Amniotic epithelial cell (primary cell): Measurements from ENCODE around the gene ATP6V1B1.

Experiments used
- DNase-seq: peaks from one replicate; pipeline ENCODE4 v3.0.0-alpha.2; 2010; ENCODE audit warnings: low read depth

Gene ATP6V1B1

DNA sequence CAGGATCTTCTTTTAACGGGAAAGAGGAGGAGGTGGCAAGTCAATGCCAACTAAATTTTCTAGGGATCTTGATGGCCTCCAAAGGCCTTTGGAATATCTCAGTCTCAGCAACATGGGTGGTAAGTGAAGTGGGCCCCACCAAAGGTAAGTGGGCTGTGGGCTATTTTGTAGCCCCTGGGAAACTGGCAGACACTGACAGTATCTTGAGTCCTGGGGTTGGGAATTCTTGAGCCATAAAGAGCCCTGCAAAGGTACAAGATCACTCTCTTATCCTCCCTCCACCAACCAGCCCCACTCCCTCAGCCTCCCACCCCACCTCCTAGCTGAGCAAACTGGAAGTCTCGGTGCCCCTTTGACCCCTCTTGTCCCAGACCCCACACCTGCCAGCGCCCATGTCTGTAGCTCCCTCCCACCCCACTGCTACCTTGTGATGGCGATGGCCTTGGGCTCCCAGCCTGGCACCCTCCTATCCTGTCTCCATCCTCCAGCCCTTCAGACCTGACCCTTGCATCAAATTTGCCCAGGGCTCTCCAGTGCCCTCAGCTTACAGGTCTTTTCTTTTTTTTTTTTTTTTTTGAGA, 8.5 kb downstream of the ATP6V1B1 start:
- no peak for DNase-seq

DNA sequence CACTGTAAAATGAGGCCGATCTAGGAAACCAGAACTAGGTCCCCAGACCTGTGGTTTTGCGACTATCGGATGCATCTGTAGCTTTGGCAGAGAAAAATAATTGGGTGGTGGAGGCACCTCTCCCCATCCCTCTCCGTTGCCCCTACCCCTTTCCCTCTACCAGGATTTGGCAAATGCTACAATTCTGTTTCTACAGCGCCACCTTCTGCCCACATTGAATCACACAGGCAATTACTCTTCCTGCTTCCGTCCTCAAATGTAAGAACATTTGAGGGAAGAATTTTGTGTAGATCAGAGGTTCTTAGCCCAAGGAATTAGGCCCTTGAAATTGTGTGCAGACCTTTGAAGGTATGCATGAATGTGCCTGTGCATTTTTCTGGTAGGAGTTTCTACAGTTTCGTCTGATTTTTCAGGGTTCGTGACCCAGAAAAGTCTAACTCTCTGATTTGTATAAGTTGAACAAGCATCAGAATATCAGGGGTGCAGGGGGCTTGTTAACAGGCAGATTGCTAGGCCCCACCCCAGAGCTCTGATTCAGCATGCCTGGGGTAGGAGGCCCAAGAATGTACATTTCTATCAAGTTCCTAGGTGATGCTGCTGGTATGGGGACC, 11.2 kb downstream of the ATP6V1B1 start:
- DNase-seq, result peak; percentile 41

DNA sequence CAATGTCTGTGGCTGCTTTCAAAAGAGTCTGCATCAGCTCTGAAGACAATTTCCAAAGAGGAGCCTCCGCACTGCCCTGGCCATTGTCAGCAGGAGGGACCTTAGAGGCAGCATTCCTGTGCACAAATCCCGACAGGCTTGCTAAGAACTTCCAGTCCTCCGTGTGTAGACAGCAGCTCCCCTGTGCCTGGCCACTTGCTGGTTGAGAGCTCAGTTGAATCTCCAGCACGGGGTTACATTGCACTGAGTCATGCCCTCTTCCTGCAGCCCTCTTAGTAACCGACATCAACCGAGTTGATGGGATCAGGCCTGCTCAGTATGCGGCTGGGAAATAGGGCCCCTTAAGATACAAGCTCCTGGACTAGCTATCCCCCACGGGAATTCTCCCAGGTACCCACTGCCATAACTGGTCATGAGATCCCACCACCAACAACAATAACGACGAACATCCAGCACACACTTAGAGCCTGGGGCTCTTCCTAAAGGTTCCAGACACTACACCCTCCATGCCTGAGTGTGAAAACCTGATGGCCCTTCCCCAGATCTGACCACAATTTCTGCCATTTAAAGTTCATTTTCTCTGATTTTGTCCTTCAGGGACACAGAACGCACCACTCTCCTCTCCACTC, 12.0 kb downstream of the ATP6V1B1 start:
- DNase-seq, result peak; percentile 51

DNA sequence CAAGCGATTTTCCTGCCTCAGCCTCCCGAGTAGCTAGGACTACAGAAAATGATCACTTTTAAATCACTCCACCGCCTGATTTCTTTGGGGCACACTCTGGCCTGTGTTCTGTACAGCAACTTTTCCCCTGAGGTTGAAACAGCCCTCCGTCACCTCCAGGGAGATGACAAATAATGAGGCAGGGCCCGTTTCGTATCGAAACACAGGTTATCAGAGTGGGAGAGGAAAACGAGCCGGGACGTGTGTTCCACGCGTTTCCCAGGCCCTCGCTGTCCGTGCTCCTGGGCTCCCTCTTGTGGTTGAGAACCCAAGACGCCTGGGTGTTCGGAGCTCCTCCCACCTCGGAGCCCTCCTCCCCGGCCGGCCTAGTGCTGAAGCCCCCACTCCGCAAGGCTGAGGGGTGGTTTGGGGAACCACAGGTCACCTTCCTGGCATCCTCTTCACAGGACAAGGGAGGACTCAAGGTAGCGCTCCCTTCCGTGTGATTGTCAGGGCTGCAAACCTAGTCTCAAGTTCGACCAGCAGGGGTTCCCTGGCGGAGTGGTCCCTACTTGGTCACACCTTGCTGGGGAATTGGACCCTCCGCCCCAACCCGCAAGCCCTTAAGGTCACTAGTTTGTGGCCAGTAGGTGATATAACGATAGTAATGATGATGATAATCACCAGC, 12.8 kb downstream of the ATP6V1B1 start:
- peak; percentile 58 for DNase-seq

DNA sequence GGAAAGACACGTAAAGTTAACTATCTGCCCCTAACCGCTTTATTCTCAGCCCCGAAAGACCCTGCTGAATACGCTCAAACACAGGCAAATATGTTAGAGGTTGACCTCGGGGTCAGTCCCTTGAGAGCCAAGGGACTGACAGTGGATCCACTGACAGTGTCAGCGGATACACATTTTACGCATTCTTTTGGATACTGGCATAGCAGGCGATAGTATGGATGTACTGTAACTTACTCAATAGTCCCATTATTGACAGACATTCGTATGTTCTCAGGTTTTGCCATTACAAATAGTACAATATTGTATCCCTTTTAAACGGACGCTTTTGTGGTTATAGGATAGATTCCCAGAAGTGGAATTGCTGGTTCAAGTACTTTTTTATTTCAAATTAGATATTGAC, 13.4 kb downstream of the ATP6V1B1 start:
- no peak for DNase-seq

DNA sequence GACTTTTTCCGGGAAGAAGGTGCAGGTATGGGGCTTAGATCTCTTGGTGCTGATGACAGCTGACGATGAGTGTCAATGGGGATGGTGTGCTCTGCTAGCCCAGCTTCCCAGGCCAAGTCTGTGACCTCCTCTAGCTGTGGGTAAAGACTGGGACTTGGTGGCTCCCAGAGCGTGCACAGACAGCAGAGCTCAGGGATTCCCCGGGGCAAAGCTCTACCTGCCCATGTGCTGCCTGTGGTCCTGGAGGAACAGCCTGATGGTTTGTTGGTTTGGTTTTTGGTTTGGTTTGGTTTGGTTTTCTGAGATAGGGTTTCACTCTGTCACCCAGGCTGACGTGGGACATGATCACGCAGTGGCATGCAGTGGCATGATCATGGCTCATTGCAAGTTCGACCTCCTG, 19.2 kb downstream of the ATP6V1B1 start:
- no peak for DNase-seq

DNA sequence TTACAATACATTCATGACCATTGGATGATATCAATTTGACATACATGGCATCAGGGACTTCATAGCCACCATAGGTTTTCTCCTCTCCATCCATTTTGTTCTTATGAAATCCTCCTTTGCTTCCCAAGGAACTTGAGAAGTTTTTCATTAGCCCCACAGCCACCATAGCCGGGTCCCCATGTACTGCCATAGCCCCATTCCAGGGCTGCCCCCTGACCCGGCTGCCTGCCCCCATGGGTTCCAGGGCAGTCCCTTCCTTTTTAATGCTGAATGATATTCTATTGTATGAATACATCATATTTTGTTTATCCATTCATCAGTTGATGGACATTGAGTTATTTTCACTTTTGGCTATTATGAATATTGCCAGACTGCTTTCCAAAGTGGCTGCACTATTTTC, 20.4 kb downstream of the ATP6V1B1 start:
- DNase-seq, result no peak

DNA sequence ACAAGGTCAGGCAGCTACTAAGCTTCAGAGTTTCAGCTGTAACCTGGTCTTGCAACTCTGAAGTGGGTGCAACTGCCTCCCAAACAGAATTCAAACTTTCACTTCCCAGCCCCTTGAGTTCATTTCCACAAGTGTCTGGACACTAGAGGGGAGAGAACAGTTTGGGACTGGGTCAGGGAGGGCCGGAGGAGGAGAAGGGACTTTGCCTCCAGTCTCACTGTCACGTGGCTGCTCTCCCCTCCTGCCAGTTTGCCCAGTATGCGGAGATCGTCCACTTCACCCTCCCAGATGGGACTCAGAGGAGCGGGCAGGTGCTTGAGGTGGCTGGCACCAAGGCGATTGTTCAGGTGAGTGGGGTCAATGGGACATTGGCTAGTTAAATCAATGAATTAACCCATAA, 22.1 kb downstream of the ATP6V1B1 start:
- no peak for DNase-seq

DNA sequence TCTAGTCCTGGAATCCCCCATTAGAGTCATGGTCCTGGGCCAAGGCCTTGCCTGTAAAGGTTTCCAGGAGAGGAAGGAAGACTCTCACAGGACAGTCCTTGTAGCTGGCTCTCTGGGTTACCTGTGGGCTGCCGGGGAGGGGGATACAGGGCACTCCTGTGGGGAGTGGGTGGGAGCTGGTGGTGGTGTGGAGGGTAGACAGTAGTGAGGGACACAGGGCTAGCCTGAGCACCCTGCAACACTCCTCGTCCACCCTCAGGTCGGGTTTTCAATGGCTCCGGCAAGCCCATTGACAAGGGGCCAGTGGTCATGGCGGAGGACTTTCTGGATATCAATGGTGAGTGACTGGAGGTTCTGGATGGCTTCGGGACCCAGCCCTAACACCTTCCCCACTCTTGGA, 23.1 kb downstream of the ATP6V1B1 start:
- no peak for DNase-seq

DNA sequence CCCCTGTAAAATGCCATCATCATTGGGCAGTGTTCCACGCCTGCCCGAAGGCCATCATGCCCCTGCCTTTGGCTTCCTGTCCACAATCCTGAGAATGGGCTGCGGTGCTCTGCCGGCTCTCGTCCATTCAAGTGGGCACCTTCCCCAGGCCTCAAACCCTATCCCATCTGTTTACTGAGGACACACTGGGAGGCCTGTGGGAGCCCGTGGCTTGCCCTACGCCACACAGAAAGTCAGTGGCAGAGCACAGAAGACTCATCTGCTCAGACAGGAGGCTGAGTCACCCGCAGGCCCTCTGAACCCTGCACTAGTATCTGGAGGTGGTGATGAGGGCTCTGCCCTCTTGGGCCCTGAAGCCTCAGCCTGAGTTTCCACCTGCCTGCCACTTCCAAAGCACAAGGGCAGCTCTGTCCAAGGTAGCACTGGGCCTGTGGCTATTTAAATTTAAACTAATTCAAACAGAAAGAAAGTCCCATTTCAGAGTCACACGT, 23.6 kb downstream of the ATP6V1B1 start:
- no peak for DNase-seq

DNA sequence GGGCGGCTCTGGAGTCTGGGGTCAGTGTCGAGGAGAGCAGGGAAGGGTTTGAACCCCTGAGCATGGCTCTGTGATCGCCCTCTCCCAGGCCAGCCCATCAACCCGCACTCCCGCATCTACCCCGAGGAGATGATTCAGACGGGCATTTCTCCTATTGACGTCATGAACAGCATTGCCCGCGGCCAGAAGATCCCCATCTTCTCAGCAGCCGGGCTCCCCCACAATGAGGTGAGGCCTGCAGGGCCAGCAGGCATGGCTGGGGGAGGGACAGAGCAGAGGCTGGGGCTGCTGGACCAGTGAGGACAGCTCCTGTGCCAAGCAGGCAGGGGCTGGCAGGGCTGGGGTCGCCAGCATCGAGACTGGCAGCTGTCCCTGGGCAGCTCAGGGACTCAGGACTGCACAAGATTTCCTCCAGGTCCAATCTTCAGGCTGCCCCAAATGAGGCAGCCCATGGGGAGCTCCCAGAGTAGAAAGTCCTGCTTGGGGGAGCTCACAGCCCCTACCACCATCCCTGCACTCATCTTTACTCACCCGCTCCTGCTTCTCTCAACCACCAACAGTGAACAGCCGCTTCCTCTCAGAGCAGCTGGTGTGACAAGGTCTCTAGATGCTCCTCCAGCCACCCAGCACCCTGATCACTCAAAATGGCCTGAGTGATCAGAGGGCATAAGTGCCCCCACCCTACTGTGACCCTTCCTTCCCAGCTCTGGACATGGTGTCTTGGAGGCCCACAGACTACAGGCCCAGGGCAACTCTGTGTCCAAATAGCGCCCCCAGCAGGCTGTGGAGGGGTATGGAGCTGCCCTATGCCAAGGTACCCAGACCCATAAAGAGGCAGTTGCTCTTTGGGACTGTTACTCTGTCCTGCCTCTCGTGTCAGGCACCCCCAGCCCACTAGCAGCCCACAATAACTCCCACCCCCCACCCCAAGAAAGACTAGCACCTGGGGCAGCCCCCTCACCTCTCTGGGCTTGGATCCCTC, 24.4 kb downstream of the ATP6V1B1 start:
- no peak for DNase-seq

DNA sequence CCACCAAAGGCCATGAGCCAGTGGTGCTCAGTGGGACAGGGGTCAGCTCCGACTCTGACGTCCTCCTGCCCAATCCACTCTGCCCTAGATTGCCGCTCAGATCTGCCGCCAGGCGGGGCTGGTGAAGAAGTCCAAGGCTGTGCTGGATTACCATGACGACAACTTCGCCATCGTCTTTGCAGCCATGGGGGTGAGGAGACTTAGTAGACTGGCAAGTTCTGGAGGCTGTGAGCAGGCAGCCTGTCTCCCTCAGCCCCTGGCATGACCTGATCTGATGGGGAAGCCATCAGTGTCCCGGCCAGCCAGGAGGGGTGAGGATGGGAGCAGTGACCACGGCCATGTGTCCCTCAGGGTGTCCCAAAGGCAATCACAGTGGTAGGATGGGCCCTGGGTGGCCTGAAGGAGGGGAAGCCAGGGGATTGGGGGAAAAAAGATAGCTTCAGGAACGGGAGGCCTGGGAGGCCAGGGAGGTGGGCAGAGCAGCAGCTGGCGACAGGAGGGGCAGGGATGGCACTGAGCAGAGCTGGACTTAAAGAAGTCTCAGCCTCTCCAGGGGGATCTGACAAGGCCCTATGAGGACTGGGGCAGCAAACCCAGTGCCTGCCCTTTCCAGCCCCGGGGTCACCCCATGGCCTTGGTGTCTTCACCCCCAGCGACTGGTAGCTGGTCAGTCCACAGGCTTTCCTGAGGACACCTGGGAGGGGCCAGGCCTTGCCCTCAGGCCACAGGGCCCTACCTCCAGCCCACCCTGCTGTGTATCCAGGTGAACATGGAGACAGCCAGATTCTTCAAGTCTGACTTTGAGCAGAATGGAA, 25.3 kb downstream of the ATP6V1B1 start:
- no peak for DNase-seq

DNA sequence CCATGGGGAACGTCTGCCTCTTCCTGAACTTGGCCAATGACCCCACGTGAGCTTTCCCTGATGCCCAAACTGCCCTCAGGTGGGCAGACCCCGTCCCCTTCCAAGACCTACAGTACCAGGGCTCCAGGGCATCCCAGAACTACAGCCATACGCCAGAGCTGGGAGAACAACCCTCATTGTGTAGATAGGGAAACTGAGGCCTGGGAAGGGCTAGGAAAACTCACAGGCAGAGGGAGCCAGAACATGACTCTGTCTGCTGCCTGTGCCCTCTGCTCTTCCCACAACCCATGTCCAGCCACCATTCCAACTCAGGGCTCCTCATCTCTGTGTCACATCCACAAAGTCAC, 25.9 kb downstream of the ATP6V1B1 start:
- DNase-seq, result no peak

DNA sequence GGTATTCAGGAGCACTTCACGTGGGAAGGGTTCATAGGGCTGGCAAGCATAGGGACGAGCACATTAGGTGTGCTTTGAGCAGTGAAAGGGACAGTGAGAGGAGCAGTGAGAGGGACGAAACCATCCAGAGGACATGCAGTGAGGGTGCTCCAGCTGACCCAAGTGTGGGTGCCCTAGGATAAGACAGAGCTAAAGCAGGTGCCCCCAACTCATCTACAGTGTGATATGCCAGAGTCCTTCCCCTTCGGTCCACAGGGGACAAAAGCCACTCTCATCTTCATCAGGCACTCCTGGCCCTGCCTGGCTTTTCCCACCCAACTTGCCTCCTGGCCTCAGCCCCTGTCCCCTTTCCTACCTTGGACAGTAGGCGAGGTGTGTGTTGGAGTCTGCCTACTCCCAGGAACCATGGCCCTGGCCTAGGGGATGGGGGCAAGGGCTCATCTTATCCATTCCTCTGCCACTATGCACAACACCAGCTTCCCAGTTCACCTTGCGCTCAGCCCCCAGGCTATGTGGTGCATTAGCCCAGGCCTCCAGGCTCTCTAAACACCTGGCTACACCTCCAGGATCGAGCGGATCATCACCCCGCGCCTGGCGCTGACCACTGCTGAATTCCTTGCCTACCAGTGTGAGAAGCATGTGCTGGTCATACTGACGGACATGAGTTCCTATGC, 26.6 kb downstream of the ATP6V1B1 start:
- DNase-seq, result no peak

DNA sequence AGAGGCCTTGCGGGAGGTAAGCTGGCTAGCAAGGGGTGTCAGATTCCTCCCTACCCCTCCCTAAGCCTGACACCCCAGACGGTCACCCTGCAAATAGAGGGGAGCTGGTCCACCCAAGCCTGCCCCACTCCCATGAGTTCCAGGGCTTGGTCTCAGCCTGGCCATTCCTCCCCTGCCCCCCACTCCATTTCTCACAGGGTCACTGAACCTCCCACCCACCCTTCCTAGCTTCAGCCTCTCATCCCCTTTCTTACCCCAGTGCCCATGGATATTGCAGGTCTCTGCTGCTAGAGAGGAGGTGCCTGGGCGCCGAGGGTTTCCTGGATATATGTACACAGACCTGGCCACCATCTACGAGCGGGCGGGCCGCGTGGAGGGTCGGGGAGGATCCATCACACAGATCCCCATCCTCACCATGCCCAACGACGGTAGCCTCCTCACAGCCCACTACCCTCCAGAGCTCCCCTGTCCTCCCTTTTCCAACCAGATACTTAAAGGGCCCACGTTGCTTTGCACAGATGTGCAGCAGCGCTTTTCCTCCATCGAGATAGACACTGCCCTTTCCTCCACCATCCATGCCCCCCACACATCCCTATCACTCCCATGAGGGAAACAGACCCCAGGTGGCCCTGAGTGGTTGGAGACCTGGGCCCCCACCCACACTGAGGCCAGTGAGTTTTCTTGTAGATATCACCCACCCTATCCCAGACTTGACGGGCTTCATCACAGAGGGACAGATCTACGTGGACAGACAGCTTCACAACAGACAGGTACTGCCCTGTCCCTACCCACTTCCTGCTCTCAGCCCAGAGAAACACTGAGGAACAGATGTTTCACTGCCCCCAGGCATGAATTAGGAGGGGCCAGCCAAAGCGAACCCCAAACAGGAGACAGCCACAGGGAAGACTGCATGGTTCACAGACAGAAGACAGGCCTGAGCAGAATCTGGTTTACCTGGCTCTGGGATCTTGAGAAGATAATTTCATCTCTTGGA, 27.5 kb downstream of the ATP6V1B1 start:
- no peak for DNase-seq

DNA sequence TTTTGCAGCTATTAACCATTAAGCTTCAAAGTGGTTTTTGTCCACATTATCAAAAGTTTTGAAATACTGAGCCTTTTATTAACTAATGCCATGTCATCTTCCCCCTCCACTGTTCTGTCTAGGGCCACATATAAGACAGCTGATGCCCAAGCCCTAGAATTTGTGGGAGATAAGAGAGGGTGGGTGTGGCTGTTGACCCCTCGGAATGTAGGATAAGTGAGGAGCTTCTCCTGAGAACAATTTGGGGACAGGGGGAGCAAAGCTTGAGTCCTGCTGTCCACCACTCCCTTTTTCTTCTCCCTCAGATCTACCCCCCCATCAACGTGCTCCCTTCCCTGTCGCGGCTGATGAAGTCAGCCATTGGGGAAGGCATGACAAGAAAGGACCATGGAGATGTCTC, 28.4 kb downstream of the ATP6V1B1 start:
- no peak for DNase-seq

DNA sequence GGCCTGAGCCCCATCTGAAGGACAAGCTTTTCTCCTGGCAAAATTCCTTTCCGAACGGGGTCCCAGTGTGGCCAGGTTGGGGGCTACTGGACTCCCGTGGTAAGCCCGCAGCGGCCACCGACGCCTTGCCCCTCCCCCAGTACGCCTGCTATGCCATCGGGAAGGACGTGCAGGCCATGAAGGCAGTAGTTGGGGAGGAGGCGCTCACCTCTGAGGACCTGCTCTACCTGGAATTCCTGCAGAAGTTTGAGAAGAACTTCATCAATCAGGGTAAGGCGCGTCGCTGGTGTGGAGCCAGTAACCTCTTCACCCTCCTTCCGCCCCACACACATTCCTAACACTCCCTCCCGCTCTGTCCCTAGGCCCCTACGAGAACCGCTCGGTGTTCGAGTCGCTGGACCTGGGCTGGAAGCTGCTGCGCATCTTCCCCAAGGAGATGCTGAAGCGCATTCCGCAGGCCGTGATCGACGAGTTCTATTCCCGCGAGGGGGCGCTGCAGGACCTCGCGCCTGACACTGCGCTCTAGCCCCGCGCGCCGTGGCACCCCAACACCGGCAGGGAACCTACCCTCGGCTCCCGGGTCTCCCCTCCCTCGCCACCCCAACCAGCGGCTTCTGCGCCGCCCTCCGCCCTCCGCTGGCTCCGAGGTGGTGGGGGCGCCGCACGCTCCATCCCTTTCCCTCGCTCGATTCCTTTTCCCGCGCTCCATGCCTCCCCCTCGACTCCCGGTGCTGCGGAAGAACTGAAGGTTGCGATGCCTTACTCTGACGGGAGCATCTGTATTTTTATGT, 29.1 kb downstream of the ATP6V1B1 start:
- peak; percentile 48 for DNase-seq

DNA sequence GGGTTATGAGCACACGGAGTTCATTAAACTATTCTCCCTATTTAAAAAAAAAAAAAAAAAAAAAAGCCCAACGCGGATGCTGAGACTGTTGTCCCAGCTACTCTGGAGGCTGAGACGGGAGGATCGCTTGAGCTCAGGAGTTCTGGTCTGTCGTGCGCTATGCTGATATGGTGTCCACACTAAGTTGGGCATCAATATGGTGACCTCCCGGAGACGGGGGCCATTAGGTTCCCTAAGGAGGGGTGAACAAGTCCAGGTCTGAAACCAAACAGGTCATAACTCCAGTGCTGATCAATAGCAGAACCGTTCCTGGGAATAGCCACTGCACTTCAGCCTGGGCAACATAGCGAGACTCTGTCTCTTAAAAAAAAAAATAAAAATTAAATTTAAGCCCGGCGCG, 29.8 kb downstream of the ATP6V1B1 start:
- DNase-seq, result no peak

DNA sequence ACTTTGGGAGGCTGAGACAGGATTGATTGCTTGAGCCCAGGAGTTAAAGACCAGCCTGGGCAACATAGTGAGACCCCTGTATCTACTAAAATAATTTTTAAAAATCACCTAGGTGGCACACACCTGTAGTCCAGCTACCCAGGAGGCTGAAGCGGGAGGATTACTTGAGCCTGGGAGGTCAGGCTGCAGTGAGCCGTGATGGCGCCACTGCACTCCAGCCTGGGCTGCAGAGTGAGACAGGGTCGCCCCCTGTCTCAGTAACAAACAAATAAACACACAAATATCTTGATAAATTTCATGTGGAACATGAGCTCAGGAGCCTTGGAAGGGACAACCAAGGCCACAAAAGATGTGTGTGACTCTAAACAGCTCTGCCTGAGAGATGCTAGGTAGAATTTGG, 31.0 kb downstream of the ATP6V1B1 start:
- DNase-seq, result no peak
